ENCODE data around the gene LRRC43.
A peak's percentile ranks its signal among the peaks of the same experiment; 100 is the strongest.
"Not testable (repeated sequence)": the region's sequence is repeated elsewhere in the genome, so short reads cannot be mapped to it uniquely, and the experiment has no call there.

LRRC43 gene

DNA sequence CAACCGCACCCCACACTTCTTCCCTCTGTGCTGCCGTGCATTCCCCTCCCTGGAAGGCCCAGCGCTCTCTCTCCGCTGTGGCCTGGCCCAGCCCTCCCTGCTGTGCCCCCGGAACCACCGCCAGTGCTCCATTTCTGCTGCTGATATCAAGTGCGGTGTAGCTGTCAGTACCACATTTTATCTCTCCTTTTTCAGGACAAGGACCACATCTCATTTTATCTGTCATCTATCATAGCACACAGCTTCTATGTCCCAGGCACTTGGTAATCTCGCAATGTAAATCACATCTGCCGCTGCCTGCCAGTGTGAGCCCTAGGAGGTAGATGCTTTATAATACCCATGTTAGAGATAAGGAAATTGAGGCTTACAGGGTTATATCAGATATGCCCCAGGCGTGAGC is 27.2 kb upstream of the LRRC43 start:
- DNase-seq (ENCODE audit: low read depth in 2 of 2), result no peak

GRCh38 chr12:122158700-122159285 is 24.1 kb upstream of the LRRC43 start:
- DNase-seq (ENCODE audit: low read depth in 2 of 2), result no peak

- DNase-seq (ENCODE audit: low read depth in 2 of 2), result no peak
Measured at GRCh38 chr12:122159882-122160281, 23.0 kb upstream of the LRRC43 start.

DNA sequence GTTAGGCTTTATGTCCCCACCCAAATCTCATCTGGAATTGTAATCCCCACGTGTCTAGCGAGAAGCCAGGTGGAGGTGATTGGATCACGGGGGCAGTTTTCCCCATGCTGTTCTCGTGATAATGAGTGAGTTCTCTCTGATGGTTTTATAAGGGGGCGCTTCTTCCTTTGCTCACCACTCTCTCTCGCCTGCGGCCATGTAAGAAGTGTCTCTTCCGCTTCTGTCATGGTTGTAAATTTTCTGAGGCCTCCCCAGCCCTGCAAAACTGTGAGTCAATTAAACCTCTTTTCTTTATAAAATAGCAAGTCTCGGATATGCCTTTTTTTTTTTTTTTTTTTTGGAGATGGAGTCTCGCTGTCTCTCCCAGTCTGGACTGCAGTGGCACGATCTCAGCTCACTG is 22.2 kb upstream of the LRRC43 start:
- DNase-seq (ENCODE audit: low read depth in 2 of 2), result no peak

GRCh38 chr12:122161682-122162081 is 21.2 kb upstream of the LRRC43 start:
- no peak for DNase-seq (ENCODE audit: low read depth in 2 of 2)

DNA sequence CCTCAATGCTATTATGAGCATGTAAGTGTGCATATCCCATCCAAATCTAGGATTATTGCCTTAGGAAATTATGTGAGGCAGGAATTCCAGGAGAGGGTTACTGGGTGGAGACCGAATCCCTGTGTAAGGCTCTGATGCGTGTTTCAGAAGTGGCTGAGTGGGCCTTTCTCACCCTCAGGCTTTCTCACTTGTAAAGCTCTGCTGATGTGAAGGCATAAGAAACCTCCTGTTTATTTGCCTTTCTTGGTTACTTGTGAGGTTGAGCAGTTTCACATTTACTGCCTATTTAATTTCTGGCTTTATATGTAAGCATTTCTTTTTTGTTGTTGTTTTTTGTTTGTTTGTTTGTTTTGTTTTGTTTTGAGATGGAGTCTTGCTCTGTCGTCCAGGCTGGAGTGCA is 19.9 kb upstream of the LRRC43 start:
- no peak for DNase-seq (ENCODE audit: low read depth in 2 of 2)

GRCh38 chr12:122166422-122167349 is 16.2 kb upstream of the LRRC43 start:
- peak; percentile 30 to 65 for DNase-seq (ENCODE audit: low read depth in 2 of 2)

DNA sequence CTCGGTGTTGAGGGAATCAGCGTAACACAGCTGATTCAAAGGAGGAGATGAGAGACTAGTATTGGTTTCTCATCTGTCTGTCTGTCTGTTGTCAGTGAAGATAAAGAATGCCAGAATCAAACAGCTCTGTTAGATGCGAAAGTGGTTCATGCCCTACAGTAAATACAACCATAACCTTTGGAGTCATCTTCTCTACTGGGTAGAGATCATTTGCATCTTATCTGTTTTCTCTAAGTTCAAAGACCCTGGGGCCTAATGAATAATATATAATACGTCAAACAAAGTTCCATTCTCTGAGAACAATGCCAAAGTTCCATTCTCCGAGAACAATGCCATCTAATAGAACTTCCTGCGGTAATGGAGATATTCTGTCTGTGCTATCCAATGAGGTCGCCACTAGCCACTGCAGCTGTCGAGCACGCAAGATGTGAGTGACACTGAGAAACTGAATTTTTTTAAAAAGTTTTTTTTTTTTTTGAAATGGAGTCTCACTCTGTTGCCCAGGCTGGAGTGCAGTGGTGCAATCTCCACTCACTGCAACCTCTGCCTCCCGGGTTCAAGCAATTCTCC is 15.5 kb upstream of the LRRC43 start:
- DNase-seq (ENCODE audit: low read depth in 2 of 2), result no peak

GRCh38 chr12:122168492-122168891 is 14.4 kb upstream of the LRRC43 start:
- DNase-seq (ENCODE audit: low read depth in 2 of 2), result no peak

DNA sequence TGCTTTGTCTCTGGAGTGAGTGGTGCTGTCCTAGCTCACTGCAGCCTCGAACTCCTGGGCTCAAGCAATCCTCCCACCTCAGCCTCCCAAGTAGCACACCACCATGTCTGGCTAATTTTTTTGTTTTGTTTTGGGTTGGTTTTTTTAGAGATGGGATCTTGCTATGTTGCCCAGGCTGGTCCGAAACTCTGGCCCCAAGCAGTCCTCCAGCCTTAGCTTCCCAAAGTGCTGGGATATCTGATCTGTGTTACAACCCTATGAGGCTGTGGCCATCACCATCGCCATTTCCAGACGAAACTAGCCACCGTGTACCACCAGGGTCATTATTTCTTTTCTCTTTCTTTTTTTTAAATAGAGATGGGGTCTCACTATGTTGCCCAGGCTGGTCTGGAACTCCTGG is 11.5 kb upstream of the LRRC43 start:
- DNase-seq (ENCODE audit: low read depth in 2 of 2), result no peak

DNA sequence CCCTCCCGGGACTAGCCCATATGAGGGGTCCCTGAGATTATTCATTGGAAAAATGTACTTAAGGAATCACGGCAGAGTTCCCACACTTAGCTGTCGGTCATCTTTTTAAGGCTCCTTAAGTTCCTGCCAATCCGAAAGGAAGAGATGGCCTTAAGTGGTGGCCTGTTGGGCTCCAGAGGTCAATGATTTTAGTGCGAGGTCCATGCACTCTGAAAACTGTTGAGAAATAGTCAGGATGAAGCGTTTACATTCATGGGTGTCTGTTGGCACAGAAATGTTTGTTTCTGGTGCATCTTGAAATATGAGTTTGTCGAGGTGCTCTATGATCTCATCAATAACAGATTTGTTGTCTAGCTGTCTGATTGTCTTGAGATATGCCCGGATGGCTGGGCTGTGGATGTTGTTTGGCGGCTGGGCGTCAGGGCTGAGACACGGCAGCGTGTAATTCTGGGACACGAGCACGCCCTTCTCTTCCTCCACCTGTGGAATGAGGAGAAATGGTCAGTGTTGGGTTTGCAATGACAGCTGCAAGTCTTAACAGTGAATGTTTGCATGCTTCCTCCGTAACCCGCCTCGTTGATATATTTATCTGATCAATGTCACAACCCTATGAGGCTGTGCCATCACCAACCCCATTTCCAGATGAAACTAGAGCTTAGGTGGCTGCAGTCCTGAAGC is 10.5 kb upstream of the LRRC43 start:
- no peak for DNase-seq (ENCODE audit: low read depth in 2 of 2)

DNA sequence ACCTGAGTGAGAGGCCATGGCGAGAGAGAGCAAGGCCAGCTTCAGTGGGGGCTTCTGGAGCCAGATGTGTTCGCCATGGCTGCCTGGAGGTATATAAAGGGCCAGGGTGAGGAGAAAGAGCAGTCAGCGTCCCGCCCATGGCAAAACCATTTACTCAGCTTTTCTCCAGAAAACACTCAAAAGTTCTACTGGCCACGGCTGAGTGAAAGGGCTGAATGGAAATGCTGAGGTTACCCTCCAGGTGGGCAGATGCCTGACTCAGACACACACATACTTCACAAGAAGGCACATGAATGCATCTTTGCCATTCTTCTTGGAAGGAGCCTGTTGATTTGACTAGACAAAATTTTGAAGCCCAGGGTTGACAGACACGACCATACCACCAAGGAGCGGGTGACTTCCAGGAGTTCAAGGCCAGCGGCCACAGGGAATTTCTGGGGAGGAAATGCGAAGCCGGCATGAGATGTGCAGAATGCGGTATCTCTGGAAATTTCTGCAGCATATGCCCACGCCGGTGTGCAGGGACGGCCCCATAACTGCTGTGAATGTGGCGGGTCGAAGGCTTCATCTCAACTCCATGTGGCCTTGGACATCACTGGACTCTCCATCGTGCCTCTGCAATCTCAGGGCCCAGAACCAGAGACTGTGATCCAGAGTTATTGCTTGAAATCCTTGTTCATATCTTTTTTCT is 8.6 kb upstream of the LRRC43 start, which contains the start of gene IL31:
Gene IL31, minus strand, starts transcription at position 67 of the 691 bp plus-strand sequence. Its CDS starts 49 bp downstream, at position 18.
- peak in 1 of 2 donors; percentile 40 for DNase-seq (ENCODE audit: low read depth in 2 of 2)

DNA sequence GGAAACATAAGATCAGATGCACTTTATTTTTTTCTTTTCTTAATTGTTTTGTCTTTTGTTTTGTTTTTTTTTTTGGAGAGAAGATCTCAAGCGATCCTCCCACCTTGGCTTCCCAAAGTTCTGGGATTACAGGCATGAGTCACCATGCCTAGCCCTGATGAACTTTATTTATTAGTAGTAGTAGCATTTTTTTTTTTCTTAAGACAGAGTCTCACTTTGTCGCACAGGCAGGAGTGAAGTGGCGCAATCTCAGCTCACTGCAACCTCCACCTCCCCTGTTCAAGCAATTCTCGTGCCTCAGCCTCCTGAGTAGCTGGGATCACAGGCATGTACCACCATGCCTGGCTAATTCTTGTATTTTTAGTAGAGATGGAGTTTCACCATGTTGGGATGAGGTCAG is 6.5 kb upstream of the LRRC43 start:
- not testable (repeated sequence) for DNase-seq (ENCODE audit: low read depth in 2 of 2)

- DNase-seq (ENCODE audit: low read depth in 2 of 2), result no peak
Measured at GRCh38 chr12:122183588-122183940, 641 bp downstream of the LRRC43 start.

GRCh38 chr12:122184517-122184916 is 1.6 kb downstream of the LRRC43 start:
- DNase-seq (ENCODE audit: low read depth in 2 of 2), result no peak

DNA sequence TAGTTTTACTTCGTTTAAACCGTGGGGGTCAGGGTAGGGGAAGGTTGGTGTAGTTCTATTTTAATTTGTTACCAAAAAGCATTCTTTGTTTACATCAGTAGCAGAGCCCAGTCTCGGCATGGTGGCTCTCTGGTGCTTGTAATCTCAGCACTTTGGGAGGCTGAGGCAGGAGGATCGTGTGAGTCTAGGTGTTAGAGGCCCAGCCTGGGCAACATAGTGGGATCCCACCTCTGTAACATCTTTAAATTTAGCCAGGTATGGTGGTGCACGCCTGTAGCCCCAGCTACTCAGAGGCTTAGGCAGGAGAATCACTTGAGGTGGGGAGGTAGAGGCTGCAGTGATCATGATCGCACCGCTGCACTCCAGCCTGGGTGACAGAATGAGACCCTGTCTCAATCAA is 2.2 kb downstream of the LRRC43 start:
- DNase-seq (ENCODE audit: low read depth in 2 of 2), result no peak

GRCh38 chr12:122185494-122186082 is 2.7 kb downstream of the LRRC43 start:
- no peak for DNase-seq (ENCODE audit: low read depth in 2 of 2)

- no peak for DNase-seq (ENCODE audit: low read depth in 2 of 2)
Measured at GRCh38 chr12:122187466-122187865, 4.5 kb downstream of the LRRC43 start.

DNA sequence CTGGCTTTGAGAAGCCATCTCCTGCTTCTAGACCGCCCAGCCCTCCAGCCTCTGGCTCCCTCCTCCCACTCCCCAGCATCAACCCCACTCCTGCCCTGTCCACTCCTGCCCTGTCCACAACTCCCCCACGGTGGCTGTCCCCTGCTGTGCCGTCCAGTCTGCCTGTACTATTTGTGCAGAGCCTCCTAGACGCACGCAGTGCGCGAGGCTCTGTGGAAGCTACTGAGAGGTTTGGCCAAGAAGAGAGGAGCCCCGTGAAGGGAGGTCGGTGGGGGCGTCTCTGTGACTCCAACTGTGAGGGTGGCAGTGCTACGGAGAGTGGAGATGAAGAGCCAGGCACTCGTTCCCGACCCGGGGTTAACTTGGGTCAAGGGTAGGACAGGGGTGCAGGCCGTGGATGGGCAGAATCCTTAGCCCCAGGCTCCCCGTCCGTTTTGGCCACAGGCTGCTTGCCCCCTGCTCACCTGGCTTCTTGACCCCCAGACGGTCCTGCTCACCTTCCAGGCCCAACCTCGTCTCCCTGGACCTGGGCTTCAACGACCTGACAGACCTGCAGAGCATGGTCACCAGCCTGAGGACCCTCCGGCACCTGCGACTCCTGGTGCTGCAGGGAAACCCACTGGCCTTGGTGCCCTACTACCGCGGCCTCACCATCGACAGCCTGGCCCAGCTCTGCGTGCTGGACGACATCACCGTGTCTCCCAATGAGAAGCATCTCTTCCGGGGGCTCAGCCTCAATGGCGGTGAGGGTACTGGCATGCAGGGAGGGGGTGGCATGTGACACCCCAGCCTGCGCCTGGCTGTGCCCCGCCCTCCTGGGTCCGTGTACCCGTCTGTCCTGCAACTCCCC is 6.9 kb downstream of the LRRC43 start:
- DNase-seq (ENCODE audit: low read depth in 2 of 2), result no peak

Data from stimulated activated CD8-positive, alpha-beta memory T cell treated with anti-CD3 and anti-CD28 coated beads, Interleukin-2, amount 100 ng/mL, for 48 hours (primary cell).